Left cardiac atrium (tissue), 4 donors: ENCODE measurements around the gene RORC. TPM values are rescaled to one million over a fixed set of nuclear protein-coding genes. Genes with fewer than 3 reads are reported as not detected.
"Not testable (repeated sequence)": the region's sequence is repeated elsewhere in the genome, so short reads cannot be mapped to it uniquely, and the experiment has no call there.

Experiments
- ATAC-seq, 2 donors: fragments of 200-7000 bp; cut with Tn5 transposase; one replicate each; pipeline ENCODE4 v1.9.1; 2020; ENCODE audit warnings: mild to moderate bottlenecking in 2 of 2, moderate library complexity in 2 of 2
- DNase-seq: peaks from one replicate; pipeline ENCODE4 v3.0.0-alpha.2; 2020
- intact Hi-C, 2 donors: fragments of 100-400 bp; cut with DNase I; formaldehyde crosslinking; loops; one replicate each; pipeline versions ENCODE4 v1.14.1 to v1.15.1; 2022 to 2023
- total RNA-seq, 2 donors: library from RNA; stranded (reverse); fragmentation: NEBNext Ultra II Directional; extraction: Animal tissue kit (Norgen Biotek cat#: 25700); gene quantifications; one replicate each; pipeline ENCODE4 v1.2.1, GENCODE V29; 2021
- donor health status: DM: no; HTN: yes; CAD: no.
- donor health status: DM: no; HTN: yes; CAD: no; lungs with severe emphysema.
- donor health status: DM: yes; HTN: yes; CAD: no.
- donor health status: Dilated cardiomyopathy.

RORC gene
- total RNA-seq, 2 donors from 2014 or later: 2.3 to 6.1 TPM

GRCh38 chr1:151790940-151791651 is 40.5 kb downstream of the RORC start:
- DNase-seq: no peak
- intact Hi-C loops: no loop called here
- ATAC-seq: peak in 1 of 2 donors; percentile 42

- DNase-seq: peak; percentile 99
- intact Hi-C loops: no loop called here
- peak; percentile 99 to 100 for ATAC-seq
Measured at GRCh38 chr1:151790071-151790939, 41.3 kb downstream of the RORC start, which contains the start of gene TDRKH. TDRKH (minus strand) TSS chr1:151790500; CDS start chr1:151783022, 7,478 bp downstream.

GRCh38 chr1:151787689-151788088 is 43.9 kb downstream of the RORC start:
- DNase-seq (no peak), ATAC-seq (no peak)
- intact Hi-C loops: no loop called here

GRCh38 chr1:151783796-151784195 is 47.8 kb downstream of the RORC start:
- DNase-seq (no peak), ATAC-seq (no peak)
- intact Hi-C loops: no loop called here

- no peak for DNase-seq
- intact Hi-C loops: no loop called here
Measured at GRCh38 chr1:151782741-151783140, 48.9 kb downstream of the RORC start.

GRCh38 chr1:151782026-151782425 is 49.6 kb downstream of the RORC start:
- ATAC-seq, intact Hi-C loops, DNase-seq: not testable (repeated sequence)

More at GRCh38 chr1:151782741-151783140, 48.9 kb downstream of the RORC start:
- ATAC-seq: no peak

GRCh38 chr1:151780736-151781135 is 50.9 kb downstream of the RORC start:
- DNase-seq, intact Hi-C loops, ATAC-seq: not testable (repeated sequence)

- no peak for ATAC-seq
- DNase-seq: no peak
- intact Hi-C loops: no loop called here
Measured at GRCh38 chr1:151779852-151780251, 51.8 kb downstream of the RORC start.

GRCh38 chr1:151777317-151777716 is 54.3 kb downstream of the RORC start:
- ATAC-seq (no peak), DNase-seq (no peak)
- intact Hi-C loops: no loop called here

- ATAC-seq (no peak), DNase-seq (no peak)
- intact Hi-C loops: no loop called here
Measured at GRCh38 chr1:151776665-151777062, 54.9 kb downstream of the RORC start.

GRCh38 chr1:151775894-151776664 is 55.5 kb downstream of the RORC start:
- DNase-seq: no peak
- intact Hi-C loops: no loop called here
- no peak for ATAC-seq

- ATAC-seq: no peak
- no peak for DNase-seq
- intact Hi-C loops: no loop called here
Measured at GRCh38 chr1:151774256-151774922, 57.2 kb downstream of the RORC start.

GRCh38 chr1:151773702-151774101 is 57.9 kb downstream of the RORC start:
- ATAC-seq (no peak), DNase-seq (no peak)
- intact Hi-C loops: no loop called here

GRCh38 chr1:151769270-151769669 is 62.3 kb downstream of the RORC start:
- intact Hi-C loops: not testable (repeated sequence)

GRCh38 chr1:151768351-151769066 is 63.1 kb downstream of the RORC start:
- intact Hi-C loops, DNase-seq, ATAC-seq: not testable (repeated sequence)

More at GRCh38 chr1:151769270-151769669, 62.3 kb downstream of the RORC start:
- not testable (repeated sequence) for ATAC-seq, DNase-seq

- ATAC-seq (peak in 1 of 2 donors; percentile 8), DNase-seq (no peak)
- intact Hi-C loops: no loop called here
Measured at GRCh38 chr1:151763990-151764389, 67.6 kb downstream of the RORC start.

- ATAC-seq: peak; percentile 99 to 100
- intact Hi-C loops: no loop called here
- peak; percentile 87 for DNase-seq
Measured at GRCh38 chr1:151762941-151763921, 68.4 kb downstream of the RORC start, which contains the start of gene MRPL9. MRPL9 (minus strand) TSS chr1:151763496; CDS start chr1:151763479, 17 bp downstream.
